GM21447 (cell line): Measurements from ENCODE around the gene SLCO4A1.
A peak's percentile ranks its signal among the peaks of the same experiment; 100 is the strongest.

ENCODE experiments used
- ATAC-seq: cut with Tn5 transposase; IDR thresholded peaks from one replicate; pipeline ENCODE4 v1.9.1; 2021; ENCODE audit not compliant: unreplicated experiment

SLCO4A1 gene

GRCh38 chr20:62636446-62636845, 5.9 kb upstream of the SLCO4A1 start:
- ATAC-seq, result no peak

- no peak for ATAC-seq
Measured at GRCh38 chr20:62637110-62637509, 5.2 kb upstream of the SLCO4A1 start.

GRCh38 chr20:62637521-62638054, 4.7 kb upstream of the SLCO4A1 start:
- no peak for ATAC-seq

GRCh38 chr20:62638055-62638570, 4.2 kb upstream of the SLCO4A1 start:
- ATAC-seq, result no peak

GRCh38 chr20:62638679-62639406, 3.5 kb upstream of the SLCO4A1 start:
- ATAC-seq, result no peak

GRCh38 chr20:62639765-62640164, 2.5 kb upstream of the SLCO4A1 start:
- ATAC-seq, result no peak

- no peak for ATAC-seq
Measured at GRCh38 chr20:62640870-62641269, 1.4 kb upstream of the SLCO4A1 start.

GRCh38 chr20:62641321-62642050, 817 bp upstream of the SLCO4A1 start:
- ATAC-seq, result no peak

GRCh38 chr20:62642666-62643520, 590 bp downstream of the SLCO4A1 start:
- ATAC-seq, result peak; percentile 26

- no peak for ATAC-seq
Measured at GRCh38 chr20:62643521-62644043, 1.3 kb downstream of the SLCO4A1 start.

GRCh38 chr20:62644044-62644795, 1.9 kb downstream of the SLCO4A1 start:
- no peak for ATAC-seq

- no peak for ATAC-seq
Measured at GRCh38 chr20:62644802-62645496, 2.6 kb downstream of the SLCO4A1 start.

GRCh38 chr20:62645613-62646012, 3.3 kb downstream of the SLCO4A1 start:
- no peak for ATAC-seq

GRCh38 chr20:62646851-62647520, 4.7 kb downstream of the SLCO4A1 start:
- ATAC-seq, result no peak

GRCh38 chr20:62647521-62648317, 5.4 kb downstream of the SLCO4A1 start:
- no peak for ATAC-seq

GRCh38 chr20:62648318-62648995, 6.2 kb downstream of the SLCO4A1 start:
- no peak for ATAC-seq

- no peak for ATAC-seq
Measured at GRCh38 chr20:62649140-62649539, 6.8 kb downstream of the SLCO4A1 start.
